ENCODE data around the gene SLC35E3.

- no peak for TF ChIP-seq EP300 (IDR thresholded peaks at IDR 0.05)
- no peak for TF ChIP-seq POLR2A (IDR thresholded peaks at IDR 0.05; ENCODE audit: low read length)
- no peak for TF ChIP-seq RAD21 (conservative IDR thresholded peaks at IDR 0.05 in 1 of 2, IDR thresholded peaks at IDR 0.05 in 1 of 2)
- TF ChIP-seq, protein P1, sequence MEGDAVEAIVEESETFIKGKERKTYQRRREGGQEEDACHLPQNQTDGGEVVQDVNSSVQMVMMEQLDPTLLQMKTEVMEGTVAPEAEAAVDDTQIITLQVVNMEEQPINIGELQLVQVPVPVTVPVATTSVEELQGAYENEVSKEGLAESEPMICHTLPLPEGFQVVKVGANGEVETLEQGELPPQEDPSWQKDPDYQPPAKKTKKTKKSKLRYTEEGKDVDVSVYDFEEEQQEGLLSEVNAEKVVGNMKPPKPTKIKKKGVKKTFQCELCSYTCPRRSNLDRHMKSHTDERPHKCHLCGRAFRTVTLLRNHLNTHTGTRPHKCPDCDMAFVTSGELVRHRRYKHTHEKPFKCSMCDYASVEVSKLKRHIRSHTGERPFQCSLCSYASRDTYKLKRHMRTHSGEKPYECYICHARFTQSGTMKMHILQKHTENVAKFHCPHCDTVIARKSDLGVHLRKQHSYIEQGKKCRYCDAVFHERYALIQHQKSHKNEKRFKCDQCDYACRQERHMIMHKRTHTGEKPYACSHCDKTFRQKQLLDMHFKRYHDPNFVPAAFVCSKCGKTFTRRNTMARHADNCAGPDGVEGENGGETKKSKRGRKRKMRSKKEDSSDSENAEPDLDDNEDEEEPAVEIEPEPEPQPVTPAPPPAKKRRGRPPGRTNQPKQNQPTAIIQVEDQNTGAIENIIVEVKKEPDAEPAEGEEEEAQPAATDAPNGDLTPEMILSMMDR (IDR thresholded peaks at IDR 0.05), result no peak
- no peak for TF ChIP-seq E2F6 (IDR thresholded peaks at IDR 0.05; ENCODE audit: borderline replicate concordance, low read depth)
- TF ChIP-seq ZFP36 (IDR thresholded peaks at IDR 0.05; ENCODE audit: borderline replicate concordance, partially characterized antibody), result no peak
- TF ChIP-seq CBX2 (IDR thresholded peaks at IDR 0.05; ENCODE audit: borderline replicate concordance, low read depth), result no peak
- TF ChIP-seq, protein P2, sequence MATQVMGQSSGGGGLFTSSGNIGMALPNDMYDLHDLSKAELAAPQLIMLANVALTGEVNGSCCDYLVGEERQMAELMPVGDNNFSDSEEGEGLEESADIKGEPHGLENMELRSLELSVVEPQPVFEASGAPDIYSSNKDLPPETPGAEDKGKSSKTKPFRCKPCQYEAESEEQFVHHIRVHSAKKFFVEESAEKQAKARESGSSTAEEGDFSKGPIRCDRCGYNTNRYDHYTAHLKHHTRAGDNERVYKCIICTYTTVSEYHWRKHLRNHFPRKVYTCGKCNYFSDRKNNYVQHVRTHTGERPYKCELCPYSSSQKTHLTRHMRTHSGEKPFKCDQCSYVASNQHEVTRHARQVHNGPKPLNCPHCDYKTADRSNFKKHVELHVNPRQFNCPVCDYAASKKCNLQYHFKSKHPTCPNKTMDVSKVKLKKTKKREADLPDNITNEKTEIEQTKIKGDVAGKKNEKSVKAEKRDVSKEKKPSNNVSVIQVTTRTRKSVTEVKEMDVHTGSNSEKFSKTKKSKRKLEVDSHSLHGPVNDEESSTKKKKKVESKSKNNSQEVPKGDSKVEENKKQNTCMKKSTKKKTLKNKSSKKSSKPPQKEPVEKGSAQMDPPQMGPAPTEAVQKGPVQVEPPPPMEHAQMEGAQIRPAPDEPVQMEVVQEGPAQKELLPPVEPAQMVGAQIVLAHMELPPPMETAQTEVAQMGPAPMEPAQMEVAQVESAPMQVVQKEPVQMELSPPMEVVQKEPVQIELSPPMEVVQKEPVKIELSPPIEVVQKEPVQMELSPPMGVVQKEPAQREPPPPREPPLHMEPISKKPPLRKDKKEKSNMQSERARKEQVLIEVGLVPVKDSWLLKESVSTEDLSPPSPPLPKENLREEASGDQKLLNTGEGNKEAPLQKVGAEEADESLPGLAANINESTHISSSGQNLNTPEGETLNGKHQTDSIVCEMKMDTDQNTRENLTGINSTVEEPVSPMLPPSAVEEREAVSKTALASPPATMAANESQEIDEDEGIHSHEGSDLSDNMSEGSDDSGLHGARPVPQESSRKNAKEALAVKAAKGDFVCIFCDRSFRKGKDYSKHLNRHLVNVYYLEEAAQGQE (IDR thresholded peaks at IDR 0.05), result no peak
- TF ChIP-seq MAFK (IDR thresholded peaks at IDR 0.05; ENCODE audit: partially characterized antibody), result no peak
- TF ChIP-seq USF2 (IDR thresholded peaks at IDR 0.05), result no peak
- TF ChIP-seq POLR2AphosphoS2 (conservative IDR thresholded peaks at IDR 0.05; ENCODE audit: low read length), result no peak
- TF ChIP-seq KDM1A (IDR thresholded peaks at IDR 0.05; ENCODE audit: low read depth), result no peak
- no peak for TF ChIP-seq JUN (IDR thresholded peaks at IDR 0.05)
Observed at GRCh38 chr12:68739891-68740290, 6.1 kb upstream of the SLC35E3 start.

Data from A549 (cell line).